Suppressor macrophage treated with lipopolysaccharide for 1 hour (primary cell): ENCODE data around the gene APELA.
"Not testable (repeated sequence)": the region's sequence is repeated elsewhere in the genome, so short reads cannot be mapped to it uniquely, and the experiment has no call there.

Experiments
- DNase-seq, 3 donors: peaks; one replicate each; pipeline ENCODE4 v3.0.0-alpha.2; 2020 to 2022

The APELA gene

GRCh38 chr4:164876700-164877324 is at the start of gene APELA:
APELA (plus strand) TSS chr4:164877178; CDS start chr4:164877332, 154 bp downstream.
- DNase-seq, result no peak

DNA sequence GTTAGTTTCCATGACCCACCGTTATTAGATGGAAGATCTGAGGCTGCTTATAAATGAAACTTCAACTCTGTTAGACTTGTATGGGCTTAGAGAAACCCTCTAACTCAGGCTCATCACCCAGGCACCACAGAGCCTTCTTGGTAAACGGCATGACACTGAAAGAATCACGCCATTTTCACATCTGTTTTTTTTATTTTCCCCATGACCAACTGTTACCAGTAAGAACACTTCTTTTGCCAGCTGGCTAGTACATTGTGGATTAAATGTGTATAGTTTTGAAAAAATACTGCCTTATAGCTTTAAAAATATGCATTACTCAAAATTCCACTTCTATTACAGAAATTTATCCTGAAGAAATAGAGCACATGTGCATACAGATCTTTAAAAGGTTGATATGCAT is 48.0 kb upstream of the APELA start:
- no peak for DNase-seq

DNA sequence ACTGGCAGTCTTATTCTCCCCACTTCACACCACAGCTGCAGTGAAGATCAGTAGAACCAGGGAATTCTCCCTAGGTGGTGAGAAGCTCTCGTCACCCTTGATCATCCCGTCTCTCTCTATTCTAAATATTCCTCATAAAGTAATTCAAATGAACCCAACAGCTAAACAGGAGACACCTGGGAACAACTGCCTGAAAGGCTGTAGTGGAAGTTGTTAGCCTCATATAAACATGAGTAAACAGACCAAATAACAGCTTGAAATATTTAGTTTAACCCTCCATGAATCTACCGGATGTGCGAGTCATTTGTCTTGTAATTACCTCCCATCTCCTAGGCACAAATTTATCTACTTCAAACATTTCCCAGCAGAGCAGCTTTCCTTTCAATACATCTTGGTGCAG is 30.4 kb upstream of the APELA start:
- DNase-seq, result no peak

DNA sequence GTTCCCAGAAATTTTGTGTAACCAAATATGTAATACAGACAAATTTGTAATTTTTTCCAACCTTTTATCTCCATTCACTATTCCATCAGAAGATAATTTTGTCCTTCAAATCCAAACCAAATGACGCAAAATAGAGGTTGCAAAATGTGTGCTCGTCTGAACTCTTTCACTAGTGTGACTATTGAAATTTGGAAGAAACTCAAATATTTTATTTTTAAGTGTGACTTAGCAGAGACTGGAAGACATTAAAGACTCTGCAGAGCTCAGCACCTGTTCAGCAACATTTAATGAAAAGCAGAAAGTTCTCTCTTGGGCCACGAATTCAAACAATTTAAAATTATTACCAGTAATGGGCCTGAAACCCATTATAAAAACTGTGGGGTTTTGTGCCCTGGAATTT is 30.0 kb upstream of the APELA start:
- no peak for DNase-seq

- DNase-seq, result no peak
Measured at GRCh38 chr4:164847967-164848649, 28.9 kb upstream of the APELA start.

DNA sequence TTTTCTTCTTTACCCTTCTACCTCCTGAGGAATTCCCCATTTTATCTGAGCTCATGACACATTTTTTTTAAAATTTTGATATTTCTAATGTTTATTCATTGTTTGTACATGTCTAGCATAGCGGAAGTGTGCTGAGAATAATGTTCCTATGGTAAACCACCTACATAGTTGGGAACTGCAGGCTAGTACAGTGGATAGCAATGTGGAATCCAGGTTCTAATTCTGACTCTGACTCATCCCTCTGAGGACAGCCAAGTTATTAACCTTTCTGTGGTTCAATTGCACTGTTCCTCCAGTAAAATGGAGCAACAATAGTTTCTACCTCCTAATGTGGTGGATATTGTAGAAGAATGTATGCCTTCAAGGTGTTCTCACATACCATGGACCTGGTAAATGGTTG is 20.6 kb upstream of the APELA start:
- no peak for DNase-seq

- DNase-seq, result no peak
Measured at GRCh38 chr4:164866817-164867490, 10.0 kb upstream of the APELA start.

GRCh38 chr4:164871673-164872072 is 5.3 kb upstream of the APELA start:
- no peak for DNase-seq

DNA sequence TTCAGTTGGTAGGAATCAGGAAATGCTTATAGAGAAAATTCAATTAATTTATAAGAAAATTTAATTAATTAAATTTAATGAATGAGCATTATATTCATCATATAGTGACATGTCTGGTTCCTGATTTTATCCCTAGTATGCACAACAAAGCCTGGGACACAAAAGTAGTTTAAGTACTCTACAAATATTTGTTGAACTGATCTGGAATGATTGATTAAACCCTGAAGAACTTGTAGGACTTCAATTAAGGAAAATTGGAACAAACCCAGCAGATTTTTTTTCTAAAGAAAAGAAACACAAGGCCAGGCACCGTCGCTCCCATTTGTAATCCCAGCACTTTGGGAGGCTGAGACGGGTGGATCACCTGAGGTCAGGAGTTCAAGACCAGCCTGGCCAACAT is 4.5 kb upstream of the APELA start:
- no peak for DNase-seq

DNA sequence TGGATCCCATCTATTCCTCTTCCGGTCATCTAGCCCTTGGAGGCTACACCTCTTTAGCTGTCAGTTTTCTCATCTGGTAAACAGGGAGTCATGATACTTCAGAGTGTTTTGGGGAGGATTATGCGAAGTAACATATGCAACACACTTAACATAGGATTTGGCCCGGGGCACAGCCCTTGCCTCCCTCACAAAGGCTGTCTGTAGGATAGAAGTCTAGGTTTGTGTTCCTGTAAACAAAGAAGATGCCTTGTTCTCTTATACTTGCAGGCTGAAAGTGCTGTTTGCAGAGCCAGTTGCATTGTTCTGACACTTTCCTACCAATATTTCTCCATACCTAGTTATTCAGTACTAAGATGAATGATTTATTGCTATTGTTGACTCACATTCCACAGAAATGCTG is 2.2 kb upstream of the APELA start:
- no peak for DNase-seq

- no peak for DNase-seq
Measured at GRCh38 chr4:164880489-164881262, 3.7 kb downstream of the APELA start.

DNA sequence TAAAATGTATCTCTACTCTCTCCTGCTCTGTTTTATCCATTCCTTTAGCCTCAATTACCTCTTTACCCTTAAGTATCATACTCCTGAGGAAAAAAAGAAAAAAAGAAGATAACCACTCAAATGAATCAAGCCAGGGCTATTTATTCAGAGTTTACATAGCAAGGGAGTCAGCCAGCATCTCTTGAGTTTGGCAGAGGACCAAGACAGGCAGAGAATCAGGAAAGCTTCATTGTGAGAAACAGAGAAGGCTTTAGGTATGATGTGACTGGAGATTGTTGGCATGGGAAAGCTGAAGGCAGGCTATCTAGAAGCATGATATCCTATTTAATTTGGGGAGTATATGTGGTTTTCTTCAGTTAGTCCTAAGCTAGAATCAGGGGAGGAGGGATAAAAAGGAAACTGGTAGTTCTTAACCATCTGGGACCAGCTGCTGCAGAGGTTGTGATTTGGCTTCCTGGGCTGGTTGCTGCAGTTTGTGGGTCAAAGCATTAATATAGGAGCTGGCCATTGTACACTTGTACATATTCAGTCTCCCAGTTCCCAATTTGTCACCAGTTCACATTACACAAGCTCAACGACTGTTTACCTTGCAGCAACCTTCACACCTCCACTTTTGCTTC is 11.2 kb downstream of the APELA start:
- no peak for DNase-seq

DNA sequence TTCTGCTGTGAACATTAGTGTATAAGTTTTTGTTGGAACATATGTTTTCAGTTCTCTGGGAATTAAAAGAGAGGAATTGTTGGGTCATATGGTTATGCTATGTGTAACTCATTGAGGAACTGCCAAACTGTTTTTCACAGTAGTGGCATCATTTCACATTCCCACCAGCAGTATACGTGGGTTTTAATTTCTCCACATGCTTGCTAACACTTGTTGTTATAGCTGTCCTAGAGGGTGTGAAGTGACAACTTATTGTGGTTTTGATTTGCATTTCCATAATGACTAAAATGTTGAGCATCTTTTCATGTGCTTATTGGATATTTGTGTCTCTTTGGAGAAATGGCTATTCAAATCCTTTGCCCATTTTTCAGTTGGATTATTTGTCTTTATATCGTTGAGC is 13.7 kb downstream of the APELA start:
- no peak for DNase-seq

GRCh38 chr4:164892018-164892417 is 15.0 kb downstream of the APELA start:
- DNase-seq, result no peak

DNA sequence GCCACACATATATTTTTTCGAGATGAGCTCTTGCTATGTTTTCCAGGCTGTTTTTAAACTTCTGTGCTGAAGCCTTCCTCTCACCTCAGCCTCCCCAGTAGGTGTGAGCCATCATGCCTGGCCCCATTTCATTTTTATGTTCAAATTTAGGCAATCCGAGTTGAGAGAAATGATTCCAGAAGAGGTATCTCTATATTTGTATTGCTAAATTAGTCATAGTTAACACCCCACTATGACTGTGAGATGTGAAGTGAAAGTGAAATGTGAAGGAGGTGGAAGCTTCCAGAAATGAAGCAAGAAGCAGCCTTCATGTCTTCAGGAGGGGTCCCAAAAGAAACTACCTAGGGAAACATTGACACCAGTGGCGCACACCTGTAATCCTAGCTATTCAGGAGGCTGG is 17.7 kb downstream of the APELA start:
- DNase-seq, result no peak

- no peak for DNase-seq
Measured at GRCh38 chr4:164902608-164903007, 25.6 kb downstream of the APELA start.

GRCh38 chr4:164904336-164904735 is 27.4 kb downstream of the APELA start:
- no peak for DNase-seq

DNA sequence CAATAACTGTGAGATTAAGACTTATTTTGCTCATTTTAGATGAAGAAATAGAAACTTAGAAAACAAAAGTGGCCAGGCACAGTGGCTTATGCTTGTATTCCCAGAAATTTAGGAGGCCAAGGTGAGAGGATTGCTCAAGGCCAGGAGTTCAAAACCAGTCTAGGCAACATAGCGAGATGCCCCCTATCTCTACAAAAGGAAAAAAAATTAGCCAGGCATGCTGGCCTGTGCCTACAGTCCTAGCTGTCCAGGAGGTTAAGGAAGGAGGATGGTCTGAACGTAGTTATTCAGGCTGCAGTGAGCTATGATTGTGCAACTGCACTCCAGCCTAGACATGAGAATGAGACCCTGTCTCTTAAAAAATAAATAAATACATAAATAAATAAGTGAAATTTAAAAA is 28.0 kb downstream of the APELA start:
- DNase-seq, result no peak

GRCh38 chr4:164906368-164906767 is 29.4 kb downstream of the APELA start:
- no peak for DNase-seq

- DNase-seq, result not testable (repeated sequence)
Measured at GRCh38 chr4:164913506-164913905, 36.5 kb downstream of the APELA start.

DNA sequence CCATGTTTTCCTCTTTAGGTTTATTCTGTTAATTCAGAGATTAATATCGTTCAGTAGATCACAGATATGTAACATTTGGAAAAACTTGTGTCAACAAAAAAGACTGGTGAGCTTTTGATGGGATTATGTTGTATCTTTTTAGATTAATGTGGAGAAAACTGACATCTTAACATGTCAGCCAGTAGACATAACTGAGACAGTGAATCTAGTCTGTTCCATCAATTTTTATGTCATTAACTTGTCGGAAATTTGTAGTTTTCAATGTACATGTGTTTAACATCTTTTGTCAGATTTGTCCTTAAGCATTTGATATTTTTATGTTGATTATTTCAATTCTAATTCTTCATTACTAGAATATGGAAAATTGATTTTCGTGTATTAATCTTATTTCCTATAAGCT is 42.0 kb downstream of the APELA start:
- DNase-seq, result no peak

- no peak for DNase-seq
Measured at GRCh38 chr4:164924670-164925238, 47.8 kb downstream of the APELA start.

DNA sequence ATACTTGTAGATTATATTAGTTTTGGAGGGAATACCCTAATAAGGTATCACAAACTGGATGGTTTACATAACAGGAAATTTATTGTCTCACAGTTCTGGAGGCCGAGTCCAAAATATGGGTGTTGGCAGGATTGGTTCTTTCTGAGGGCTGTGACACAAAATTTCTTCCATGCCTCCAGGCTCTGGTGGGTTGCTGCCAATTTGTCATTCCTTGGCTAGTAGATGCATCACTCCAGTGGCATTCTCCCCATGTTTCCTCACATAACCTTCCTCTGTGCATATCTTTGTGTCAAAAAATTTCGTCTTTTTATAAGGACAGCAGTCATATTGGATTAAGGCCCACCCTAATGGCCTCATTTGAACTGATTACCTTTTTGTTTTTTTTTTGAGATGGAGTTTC is 49.3 kb downstream of the APELA start:
- no peak for DNase-seq
